Measurements from ENCODE around the gene SCP2.
"Not testable (repeated sequence)": the region's sequence is repeated elsewhere in the genome, so short reads cannot be mapped to it uniquely, and the experiment has no call there.

The SCP2 gene

GRCh38 chr1:52969234-52969633 is 42.2 kb downstream of the SCP2 start:
- H3K27me3 ChIP-seq (ENCODE audit: control insufficient read depth in 1 of 2, insufficient read depth in 2 of 2, low read length in 2 of 2); H3K27ac ChIP-seq (ENCODE audit: low read length); H3K4me3 ChIP-seq (ENCODE audit: low read length in 2 of 2); H3K36me3 ChIP-seq (ENCODE audit: control insufficient read depth in 2 of 2, insufficient read depth in 2 of 2, low read length in 2 of 2); H3K4me1 ChIP-seq (ENCODE audit: control insufficient read depth, insufficient read depth, low read length); H3K9ac ChIP-seq (ENCODE audit: low read length in 2 of 2); H3K9me3 ChIP-seq (ENCODE audit: control insufficient read depth in 2 of 2, low read length in 2 of 2): not testable (repeated sequence)

GRCh38 chr1:52970149-52970548 is 43.1 kb downstream of the SCP2 start:
- Histone ChIP-seq H3K36me3 (ENCODE audit: control insufficient read depth in 2 of 2, insufficient read depth in 2 of 2, low read length in 2 of 2) (peaks cover 3 to 6% of the 10 kb centered on the region in 2 donors), H3K4me1 (ENCODE audit: control insufficient read depth, insufficient read depth, low read length) (no peaks in the 10 kb centered on the region)

GRCh38 chr1:52973841-52974240 is 46.8 kb downstream of the SCP2 start:
- peaks cover 9 to 17% of the 10 kb centered on the region in 2 donors for H3K36me3 ChIP-seq (ENCODE audit: control insufficient read depth in 2 of 2, insufficient read depth in 2 of 2, low read length in 2 of 2)
- no peaks in the 10 kb centered on the region for H3K27me3 ChIP-seq (ENCODE audit: control insufficient read depth in 1 of 2, insufficient read depth in 2 of 2, low read length in 2 of 2)
- no peaks in the 10 kb centered on the region for H3K9me3 ChIP-seq (ENCODE audit: control insufficient read depth in 2 of 2, low read length in 2 of 2)
- no peak overlapping the region for H3K27ac ChIP-seq (ENCODE audit: low read length)
- no peak overlapping the region for H3K9ac ChIP-seq (ENCODE audit: low read length in 2 of 2)
- H3K4me1 ChIP-seq (ENCODE audit: control insufficient read depth, insufficient read depth, low read length) = no peaks in the 10 kb centered on the region
- no peak overlapping the region for H3K4me3 ChIP-seq (ENCODE audit: low read length in 2 of 2)

More at GRCh38 chr1:52970149-52970548, 43.1 kb downstream of the SCP2 start:
- no peak overlapping the region for H3K9ac ChIP-seq (ENCODE audit: low read length in 2 of 2)
- no peak overlapping the region for H3K27ac ChIP-seq (ENCODE audit: low read length)
- H3K4me3 ChIP-seq (ENCODE audit: low read length in 2 of 2) = no peak overlapping the region
- no peaks in the 10 kb centered on the region for H3K27me3 ChIP-seq (ENCODE audit: control insufficient read depth in 1 of 2, insufficient read depth in 2 of 2, low read length in 2 of 2)
- H3K9me3 ChIP-seq (ENCODE audit: control insufficient read depth in 2 of 2, low read length in 2 of 2) = no peaks in the 10 kb centered on the region

DNA sequence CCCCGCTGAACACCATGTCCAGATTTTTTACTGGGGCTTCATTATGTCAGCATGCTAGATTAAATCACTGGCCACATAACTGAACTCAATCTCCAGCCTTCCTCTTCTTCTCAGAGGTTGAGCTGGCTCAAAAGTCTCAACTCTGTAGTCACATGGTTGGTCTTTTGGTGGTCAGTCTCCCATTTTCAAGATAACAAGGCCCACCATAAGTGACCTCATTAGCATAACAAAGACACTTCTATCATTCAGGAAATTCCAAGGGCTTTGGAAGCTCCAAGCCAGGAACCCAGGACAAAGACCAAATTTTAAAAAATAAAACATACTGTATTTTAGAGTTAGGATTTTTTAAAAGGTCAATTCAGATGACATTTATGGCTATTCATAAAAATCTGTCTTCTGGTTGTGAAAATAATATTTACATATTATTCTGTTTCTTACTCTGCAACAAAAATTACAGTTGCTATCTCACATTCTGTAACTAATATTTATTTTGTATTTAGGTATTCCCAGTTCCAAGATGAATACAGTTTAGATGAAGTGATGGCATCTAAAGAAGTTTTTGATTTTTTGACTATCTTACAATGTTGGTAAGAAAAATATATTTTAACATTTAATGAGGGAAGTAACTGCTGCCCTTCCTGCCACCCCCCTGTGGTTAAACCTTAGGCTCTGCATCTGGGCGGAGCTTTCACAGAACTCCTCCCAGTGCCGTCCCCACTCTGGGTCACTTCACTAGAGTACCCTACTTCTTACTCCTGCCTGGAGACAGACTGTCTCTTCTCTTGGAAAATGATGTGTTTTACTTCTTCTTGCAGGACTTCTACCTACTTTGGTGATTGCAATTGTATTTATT is 49.3 kb downstream of the SCP2 start:
- Histone ChIP-seq H3K27ac (ENCODE audit: low read length) (no peak overlapping the region), H3K9me3 (ENCODE audit: control insufficient read depth in 2 of 2, low read length in 2 of 2) (no peaks in the 10 kb centered on the region), H3K27me3 (ENCODE audit: control insufficient read depth in 1 of 2, insufficient read depth in 2 of 2, low read length in 2 of 2) (no peaks in the 10 kb centered on the region), H3K4me1 (ENCODE audit: control insufficient read depth, insufficient read depth, low read length) (no peaks in the 10 kb centered on the region), H3K4me3 (ENCODE audit: low read length in 2 of 2) (no peak overlapping the region), H3K36me3 (ENCODE audit: control insufficient read depth in 2 of 2, insufficient read depth in 2 of 2, low read length in 2 of 2) (peaks cover 14 to 21% of the 10 kb centered on the region in 2 donors), H3K9ac (ENCODE audit: low read length in 2 of 2) (no peak overlapping the region)

- Histone ChIP-seq H3K27me3 (ENCODE audit: control insufficient read depth in 1 of 2, insufficient read depth in 2 of 2, low read length in 2 of 2) (no peaks in the 10 kb centered on the region), H3K9ac (ENCODE audit: low read length in 2 of 2) (no peak overlapping the region), H3K4me1 (ENCODE audit: control insufficient read depth, insufficient read depth, low read length) (no peaks in the 10 kb centered on the region), H3K9me3 (ENCODE audit: control insufficient read depth in 2 of 2, low read length in 2 of 2) (no peaks in the 10 kb centered on the region), H3K27ac (ENCODE audit: low read length) (no peak overlapping the region), H3K36me3 (ENCODE audit: control insufficient read depth in 2 of 2, insufficient read depth in 2 of 2, low read length in 2 of 2) (peaks cover 14 to 19% of the 10 kb centered on the region in 2 donors), H3K4me3 (ENCODE audit: low read length in 2 of 2) (no peak overlapping the region)
Measured at GRCh38 chr1:52978045-52978444, 51.0 kb downstream of the SCP2 start.

- not testable (repeated sequence) for H3K27ac ChIP-seq (ENCODE audit: low read length); H3K4me1 ChIP-seq (ENCODE audit: control insufficient read depth, insufficient read depth, low read length); H3K9me3 ChIP-seq (ENCODE audit: control insufficient read depth in 2 of 2, low read length in 2 of 2); H3K9ac ChIP-seq (ENCODE audit: low read length in 2 of 2); H3K4me3 ChIP-seq (ENCODE audit: low read length in 2 of 2); H3K27me3 ChIP-seq (ENCODE audit: control insufficient read depth in 1 of 2, insufficient read depth in 2 of 2, low read length in 2 of 2)
- peaks cover 16 to 23% of the 10 kb centered on the region in 2 donors for H3K36me3 ChIP-seq (ENCODE audit: control insufficient read depth in 2 of 2, insufficient read depth in 2 of 2, low read length in 2 of 2)
Measured at GRCh38 chr1:52992733-52993132, 65.7 kb downstream of the SCP2 start.

DNA sequence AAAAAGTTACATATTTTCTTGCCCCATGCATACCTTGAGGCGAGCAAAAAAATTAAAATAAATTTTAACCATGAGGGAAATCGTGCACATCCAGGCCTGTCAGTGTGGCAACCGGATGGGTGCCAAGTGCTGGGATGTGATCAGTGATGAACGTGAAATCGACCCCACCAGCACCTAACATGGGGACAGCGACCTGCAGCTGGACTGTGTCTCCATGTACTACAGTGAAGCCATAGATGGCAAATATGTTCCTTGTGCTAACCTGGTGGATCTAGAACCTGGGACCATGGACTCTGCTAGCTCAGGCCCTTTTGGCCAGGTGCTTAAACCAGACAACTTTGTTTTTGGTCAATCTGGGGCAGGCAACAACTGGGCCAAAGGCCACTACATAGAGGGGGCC is 67.6 kb downstream of the SCP2 start:
- no peak overlapping the region for H3K27ac ChIP-seq (ENCODE audit: low read length)
- H3K9me3 ChIP-seq (ENCODE audit: control insufficient read depth in 2 of 2, low read length in 2 of 2) = no peaks in the 10 kb centered on the region
- no peak overlapping the region for H3K4me3 ChIP-seq (ENCODE audit: low read length in 2 of 2)
- H3K27me3 ChIP-seq (ENCODE audit: control insufficient read depth in 1 of 2, insufficient read depth in 2 of 2, low read length in 2 of 2) = no peaks in the 10 kb centered on the region
- H3K9ac ChIP-seq (ENCODE audit: low read length in 2 of 2) = no peak overlapping the region
- H3K36me3 ChIP-seq (ENCODE audit: control insufficient read depth in 2 of 2, insufficient read depth in 2 of 2, low read length in 2 of 2) = peaks cover 11 to 16% of the 10 kb centered on the region in 2 donors
- no peaks in the 10 kb centered on the region for H3K4me1 ChIP-seq (ENCODE audit: control insufficient read depth, insufficient read depth, low read length)

- no peaks in the 10 kb centered on the region for H3K27me3 ChIP-seq (ENCODE audit: control insufficient read depth in 1 of 2, insufficient read depth in 2 of 2, low read length in 2 of 2)
- H3K4me1 ChIP-seq (ENCODE audit: control insufficient read depth, insufficient read depth, low read length) = no peaks in the 10 kb centered on the region
- peaks cover 11 to 16% of the 10 kb centered on the region in 2 donors for H3K36me3 ChIP-seq (ENCODE audit: control insufficient read depth in 2 of 2, insufficient read depth in 2 of 2, low read length in 2 of 2)
- no peak overlapping the region for H3K9ac ChIP-seq (ENCODE audit: low read length in 2 of 2)
- H3K27ac ChIP-seq (ENCODE audit: low read length) = no peak overlapping the region
- H3K4me3 ChIP-seq (ENCODE audit: low read length in 2 of 2) = no peak overlapping the region
- H3K9me3 ChIP-seq (ENCODE audit: control insufficient read depth in 2 of 2, low read length in 2 of 2) = no peaks in the 10 kb centered on the region
Measured at GRCh38 chr1:52996653-52997052, 69.6 kb downstream of the SCP2 start.

- Histone ChIP-seq H3K9ac (ENCODE audit: low read length in 2 of 2) (no peak overlapping the region), H3K4me1 (ENCODE audit: control insufficient read depth, insufficient read depth, low read length) (no peaks in the 10 kb centered on the region), H3K27ac (ENCODE audit: low read length) (no peak overlapping the region), H3K27me3 (ENCODE audit: control insufficient read depth in 1 of 2, insufficient read depth in 2 of 2, low read length in 2 of 2) (no peaks in the 10 kb centered on the region), H3K9me3 (ENCODE audit: control insufficient read depth in 2 of 2, low read length in 2 of 2) (no peaks in the 10 kb centered on the region), H3K36me3 (ENCODE audit: control insufficient read depth in 2 of 2, insufficient read depth in 2 of 2, low read length in 2 of 2) (peaks cover 0 to 5% of the 10 kb centered on the region in 2 donors), H3K4me3 (ENCODE audit: low read length in 2 of 2) (no peak overlapping the region)
Measured at GRCh38 chr1:53001128-53001527, 74.1 kb downstream of the SCP2 start.

- H3K4me3 ChIP-seq (ENCODE audit: low read length in 2 of 2); H3K9ac ChIP-seq (ENCODE audit: low read length in 2 of 2); H3K27me3 ChIP-seq (ENCODE audit: control insufficient read depth in 1 of 2, insufficient read depth in 2 of 2, low read length in 2 of 2); H3K4me1 ChIP-seq (ENCODE audit: control insufficient read depth, insufficient read depth, low read length); H3K36me3 ChIP-seq (ENCODE audit: control insufficient read depth in 2 of 2, insufficient read depth in 2 of 2, low read length in 2 of 2); H3K27ac ChIP-seq (ENCODE audit: low read length); H3K9me3 ChIP-seq (ENCODE audit: control insufficient read depth in 2 of 2, low read length in 2 of 2): not testable (repeated sequence)
Measured at GRCh38 chr1:53006612-53007011, 79.5 kb downstream of the SCP2 start.

- H3K9me3 ChIP-seq (ENCODE audit: control insufficient read depth in 2 of 2, low read length in 2 of 2); H3K9ac ChIP-seq (ENCODE audit: low read length in 2 of 2); H3K27me3 ChIP-seq (ENCODE audit: control insufficient read depth in 1 of 2, insufficient read depth in 2 of 2, low read length in 2 of 2); H3K36me3 ChIP-seq (ENCODE audit: control insufficient read depth in 2 of 2, insufficient read depth in 2 of 2, low read length in 2 of 2); H3K27ac ChIP-seq (ENCODE audit: low read length); H3K4me1 ChIP-seq (ENCODE audit: control insufficient read depth, insufficient read depth, low read length); H3K4me3 ChIP-seq (ENCODE audit: low read length in 2 of 2): not testable (repeated sequence)
Measured at GRCh38 chr1:53010247-53010646, 83.2 kb downstream of the SCP2 start.

Measured in stomach smooth muscle (tissue), 2 donors.